Fibroblast of skin of abdomen (primary cell): ENCODE data around the gene PLEKHJ1.
A peak's percentile ranks its signal among the peaks of the same experiment; 100 is the strongest.

Experiments
- DNase-seq: peaks from one replicate; pipeline ENCODE4 v3.0.0-alpha.2; 2013

PLEKHJ1 gene

GRCh38 chr19:2249010-2249866 lies 13.1 kb upstream of the PLEKHJ1 start, which contains the start of gene AMH:
Gene AMH (plus strand): TSS chr19:2249323. CDS start chr19:2249333, 10 bp downstream.
- no peak for DNase-seq

- DNase-seq, result no peak
Observed at GRCh38 chr19:2248136-2249009, 12.2 kb upstream of the PLEKHJ1 start.

- DNase-seq, result no peak
Observed at GRCh38 chr19:2247433-2248101, 11.4 kb upstream of the PLEKHJ1 start.

GRCh38 chr19:2246801-2247361 lies 10.8 kb upstream of the PLEKHJ1 start:
- DNase-seq, result no peak

GRCh38 chr19:2246014-2246620 lies 10.0 kb upstream of the PLEKHJ1 start:
- DNase-seq, result no peak

GRCh38 chr19:2245273-2245672 lies 9.1 kb upstream of the PLEKHJ1 start:
- no peak for DNase-seq

- DNase-seq, result no peak
Observed at GRCh38 chr19:2244486-2244885, 8.4 kb upstream of the PLEKHJ1 start.

GRCh38 chr19:2244125-2244411 lies 7.9 kb upstream of the PLEKHJ1 start:
- no peak for DNase-seq

GRCh38 chr19:2243274-2244124 lies 7.4 kb upstream of the PLEKHJ1 start:
- DNase-seq, result no peak

GRCh38 chr19:2242816-2243215 lies 6.7 kb upstream of the PLEKHJ1 start:
- no peak for DNase-seq

GRCh38 chr19:2242092-2242537 lies 6.0 kb upstream of the PLEKHJ1 start:
- DNase-seq, result no peak

GRCh38 chr19:2240881-2241760 lies 5.0 kb upstream of the PLEKHJ1 start:
- DNase-seq, result no peak

- peak; percentile 39 for DNase-seq
Observed at GRCh38 chr19:2239771-2240770, 3.9 kb upstream of the PLEKHJ1 start.

- no peak for DNase-seq
Observed at GRCh38 chr19:2239173-2239572, 3.0 kb upstream of the PLEKHJ1 start.

GRCh38 chr19:2237869-2238153 lies 1.7 kb upstream of the PLEKHJ1 start:
- no peak for DNase-seq

GRCh38 chr19:2237051-2237868 lies 1.1 kb upstream of the PLEKHJ1 start:
- DNase-seq, result no peak

- no peak for DNase-seq
Observed at GRCh38 chr19:2236064-2236313, 140 bp downstream of the PLEKHJ1 start.

GRCh38 chr19:2235381-2236063 lies 607 bp downstream of the PLEKHJ1 start:
- DNase-seq, result no peak
